GM23248 (cell line): Measurements from ENCODE around the gene BCAS1.

Experiments
- EZH2 ChIP-seq: fragments of 200-600 bp; sonication (generic); IDR thresholded peaks from 2 replicates; pipeline ENCODE4 v1.6.1; 2018; ENCODE audit warnings: antibody characterized with exemption, mild to moderate bottlenecking; ENCODE audit not compliant: insufficient read depth, poor library complexity, severe bottlenecking
- EZH2phosphoT487 ChIP-seq: fragments of 200-600 bp; sonication (generic); IDR thresholded peaks from 2 replicates; pipeline ENCODE4 v1.6.1; 2018; ENCODE audit warnings: antibody characterized with exemption, moderate library complexity, mild to moderate bottlenecking, low read depth; ENCODE audit not compliant: insufficient read depth

DNA sequence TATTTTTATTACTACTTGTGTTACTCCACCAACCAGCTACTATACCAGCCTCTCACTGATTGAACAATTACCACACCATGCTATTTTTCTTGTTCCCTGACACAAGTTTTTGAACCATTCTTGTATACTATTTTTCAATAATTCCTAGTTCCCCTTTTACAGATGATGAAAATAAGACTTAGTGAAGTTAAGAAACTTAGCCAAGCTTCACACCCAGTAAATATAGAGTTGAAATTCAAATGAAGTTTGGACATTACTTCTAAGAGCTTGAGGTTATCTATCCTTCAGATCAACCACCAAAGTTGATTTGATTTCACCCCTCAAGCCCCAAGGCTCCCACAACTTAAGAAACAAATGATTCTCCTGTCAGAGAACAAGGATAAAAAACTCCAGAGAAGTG lies 13.1 kb upstream of the BCAS1 start:
- TF ChIP-seq EZH2 (no peak), EZH2phosphoT487 (no peak)
